ENCODE results near the gene UCP2.

UCP2 gene

GRCh38 chr11:74001822-74002286 lies 19.2 kb upstream of the UCP2 start:
- Histone ChIP-seq H3K27me3 (ENCODE audit: control insufficient read depth in 1 of 2, insufficient read depth in 2 of 2, low read length in 2 of 2) (no peaks in the 10 kb centered on the region), H3K27ac (ENCODE audit: low read length) (no peak overlapping the region), H3K4me3 (ENCODE audit: low read length in 2 of 2) (no peak overlapping the region), H3K9ac (ENCODE audit: low read length in 2 of 2) (no peak overlapping the region), H3K36me3 (ENCODE audit: control insufficient read depth in 2 of 2, insufficient read depth in 2 of 2, low read length in 2 of 2) (peaks cover 12 to 23% of the 10 kb centered on the region in 2 donors), H3K4me1 (ENCODE audit: control insufficient read depth, insufficient read depth, low read length) (no peaks in the 10 kb centered on the region), H3K9me3 (ENCODE audit: control insufficient read depth in 2 of 2, low read length in 2 of 2) (no peaks in the 10 kb centered on the region)

- Histone ChIP-seq H3K4me1 (ENCODE audit: control insufficient read depth, insufficient read depth, low read length) (no peaks in the 10 kb centered on the region), H3K9ac (ENCODE audit: low read length in 2 of 2) (no peak overlapping the region), H3K27ac (ENCODE audit: low read length) (no peak overlapping the region), H3K27me3 (ENCODE audit: control insufficient read depth in 1 of 2, insufficient read depth in 2 of 2, low read length in 2 of 2) (no peaks in the 10 kb centered on the region), H3K36me3 (ENCODE audit: control insufficient read depth in 2 of 2, insufficient read depth in 2 of 2, low read length in 2 of 2) (peaks cover 12 to 23% of the 10 kb centered on the region in 2 donors), H3K4me3 (ENCODE audit: low read length in 2 of 2) (no peak overlapping the region), H3K9me3 (ENCODE audit: control insufficient read depth in 2 of 2, low read length in 2 of 2) (no peaks in the 10 kb centered on the region)
Measured at GRCh38 chr11:74000307-74001133, 17.9 kb upstream of the UCP2 start.

- H3K27ac ChIP-seq (ENCODE audit: low read length), result no peak overlapping the region
- no peak overlapping the region for H3K9ac ChIP-seq (ENCODE audit: low read length in 2 of 2)
- no peaks in the 10 kb centered on the region for H3K27me3 ChIP-seq (ENCODE audit: control insufficient read depth in 1 of 2, insufficient read depth in 2 of 2, low read length in 2 of 2)
- peaks cover 12 to 23% of the 10 kb centered on the region in 2 donors for H3K36me3 ChIP-seq (ENCODE audit: control insufficient read depth in 2 of 2, insufficient read depth in 2 of 2, low read length in 2 of 2)
- H3K4me3 ChIP-seq (ENCODE audit: low read length in 2 of 2), result no peak overlapping the region
- no peaks in the 10 kb centered on the region for H3K9me3 ChIP-seq (ENCODE audit: control insufficient read depth in 2 of 2, low read length in 2 of 2)
- no peaks in the 10 kb centered on the region for H3K4me1 ChIP-seq (ENCODE audit: control insufficient read depth, insufficient read depth, low read length)
Measured at GRCh38 chr11:73999581-74000306, 17.1 kb upstream of the UCP2 start.

- H3K9ac ChIP-seq (ENCODE audit: low read length in 2 of 2), result no peak overlapping the region
- no peak overlapping the region for H3K27ac ChIP-seq (ENCODE audit: low read length)
- no peaks in the 10 kb centered on the region for H3K4me1 ChIP-seq (ENCODE audit: control insufficient read depth, insufficient read depth, low read length)
- no peaks in the 10 kb centered on the region for H3K9me3 ChIP-seq (ENCODE audit: control insufficient read depth in 2 of 2, low read length in 2 of 2)
- H3K4me3 ChIP-seq (ENCODE audit: low read length in 2 of 2), result no peak overlapping the region
- H3K27me3 ChIP-seq (ENCODE audit: control insufficient read depth in 1 of 2, insufficient read depth in 2 of 2, low read length in 2 of 2), result no peaks in the 10 kb centered on the region
- peaks cover 10 to 16% of the 10 kb centered on the region in 2 donors for H3K36me3 ChIP-seq (ENCODE audit: control insufficient read depth in 2 of 2, insufficient read depth in 2 of 2, low read length in 2 of 2)
Measured at GRCh38 chr11:73998846-73999575, 16.4 kb upstream of the UCP2 start.

GRCh38 chr11:73997120-73997770 lies 14.6 kb upstream of the UCP2 start:
- H3K4me1 ChIP-seq (ENCODE audit: control insufficient read depth, insufficient read depth, low read length), result no peaks in the 10 kb centered on the region
- H3K4me3 ChIP-seq (ENCODE audit: low read length in 2 of 2), result no peak overlapping the region
- no peaks in the 10 kb centered on the region for H3K27me3 ChIP-seq (ENCODE audit: control insufficient read depth in 1 of 2, insufficient read depth in 2 of 2, low read length in 2 of 2)
- H3K36me3 ChIP-seq (ENCODE audit: control insufficient read depth in 2 of 2, insufficient read depth in 2 of 2, low read length in 2 of 2), result peaks cover 0 to 4% of the 10 kb centered on the region in 2 donors
- H3K9ac ChIP-seq (ENCODE audit: low read length in 2 of 2), result no peak overlapping the region
- no peaks in the 10 kb centered on the region for H3K9me3 ChIP-seq (ENCODE audit: control insufficient read depth in 2 of 2, low read length in 2 of 2)
- no peak overlapping the region for H3K27ac ChIP-seq (ENCODE audit: low read length)

- Histone ChIP-seq H3K4me3 (ENCODE audit: low read length in 2 of 2) (no peak overlapping the region), H3K36me3 (ENCODE audit: control insufficient read depth in 2 of 2, insufficient read depth in 2 of 2, low read length in 2 of 2) (peaks cover 0 to 2% of the 10 kb centered on the region in 2 donors), H3K27me3 (ENCODE audit: control insufficient read depth in 1 of 2, insufficient read depth in 2 of 2, low read length in 2 of 2) (no peaks in the 10 kb centered on the region), H3K4me1 (ENCODE audit: control insufficient read depth, insufficient read depth, low read length) (no peaks in the 10 kb centered on the region), H3K27ac (ENCODE audit: low read length) (no peak overlapping the region), H3K9me3 (ENCODE audit: control insufficient read depth in 2 of 2, low read length in 2 of 2) (no peaks in the 10 kb centered on the region), H3K9ac (ENCODE audit: low read length in 2 of 2) (no peak overlapping the region)
Measured at GRCh38 chr11:73996161-73996747, 13.6 kb upstream of the UCP2 start.

GRCh38 chr11:73995731-73996130 lies 13.1 kb upstream of the UCP2 start:
- H3K36me3 ChIP-seq (ENCODE audit: control insufficient read depth in 2 of 2, insufficient read depth in 2 of 2, low read length in 2 of 2), result no peaks in the 10 kb centered on the region
- no peaks in the 10 kb centered on the region for H3K9me3 ChIP-seq (ENCODE audit: control insufficient read depth in 2 of 2, low read length in 2 of 2)
- no peaks in the 10 kb centered on the region for H3K4me1 ChIP-seq (ENCODE audit: control insufficient read depth, insufficient read depth, low read length)
- no peaks in the 10 kb centered on the region for H3K27me3 ChIP-seq (ENCODE audit: control insufficient read depth in 1 of 2, insufficient read depth in 2 of 2, low read length in 2 of 2)
- no peak overlapping the region for H3K9ac ChIP-seq (ENCODE audit: low read length in 2 of 2)
- no peak overlapping the region for H3K27ac ChIP-seq (ENCODE audit: low read length)
- H3K4me3 ChIP-seq (ENCODE audit: low read length in 2 of 2), result no peak overlapping the region

GRCh38 chr11:73995247-73995646 lies 12.6 kb upstream of the UCP2 start:
- Histone ChIP-seq H3K27ac (ENCODE audit: low read length) (no peak overlapping the region), H3K4me1 (ENCODE audit: control insufficient read depth, insufficient read depth, low read length) (no peaks in the 10 kb centered on the region), H3K4me3 (ENCODE audit: low read length in 2 of 2) (no peak overlapping the region), H3K27me3 (ENCODE audit: control insufficient read depth in 1 of 2, insufficient read depth in 2 of 2, low read length in 2 of 2) (no peaks in the 10 kb centered on the region), H3K9ac (ENCODE audit: low read length in 2 of 2) (no peak overlapping the region), H3K9me3 (ENCODE audit: control insufficient read depth in 2 of 2, low read length in 2 of 2) (no peaks in the 10 kb centered on the region), H3K36me3 (ENCODE audit: control insufficient read depth in 2 of 2, insufficient read depth in 2 of 2, low read length in 2 of 2) (no peaks in the 10 kb centered on the region)

GRCh38 chr11:73991471-73992006 lies 8.9 kb upstream of the UCP2 start:
- Histone ChIP-seq H3K9ac (ENCODE audit: low read length in 2 of 2) (no peak overlapping the region), H3K27ac (ENCODE audit: low read length) (no peak overlapping the region), H3K27me3 (ENCODE audit: control insufficient read depth in 1 of 2, insufficient read depth in 2 of 2, low read length in 2 of 2) (no peaks in the 10 kb centered on the region), H3K4me3 (ENCODE audit: low read length in 2 of 2) (no peak overlapping the region), H3K36me3 (ENCODE audit: control insufficient read depth in 2 of 2, insufficient read depth in 2 of 2, low read length in 2 of 2) (no peaks in the 10 kb centered on the region), H3K9me3 (ENCODE audit: control insufficient read depth in 2 of 2, low read length in 2 of 2) (no peaks in the 10 kb centered on the region), H3K4me1 (ENCODE audit: control insufficient read depth, insufficient read depth, low read length) (no peaks in the 10 kb centered on the region)

- Histone ChIP-seq H3K4me3 (ENCODE audit: low read length in 2 of 2) (no peak overlapping the region), H3K27ac (ENCODE audit: low read length) (no peak overlapping the region), H3K27me3 (ENCODE audit: control insufficient read depth in 1 of 2, insufficient read depth in 2 of 2, low read length in 2 of 2) (no peaks in the 10 kb centered on the region), H3K36me3 (ENCODE audit: control insufficient read depth in 2 of 2, insufficient read depth in 2 of 2, low read length in 2 of 2) (no peaks in the 10 kb centered on the region), H3K9ac (ENCODE audit: low read length in 2 of 2) (no peak overlapping the region), H3K4me1 (ENCODE audit: control insufficient read depth, insufficient read depth, low read length) (no peaks in the 10 kb centered on the region), H3K9me3 (ENCODE audit: control insufficient read depth in 2 of 2, low read length in 2 of 2) (no peaks in the 10 kb centered on the region)
Measured at GRCh38 chr11:73990730-73991129, 8.1 kb upstream of the UCP2 start.
